H9 (cell line): ENCODE results near the gene ONECUT1. TPM values are rescaled to one million over a fixed set of nuclear protein-coding genes. Genes with fewer than 3 reads are reported as not detected.

Experiments used
- DNase-seq: peaks from one replicate; pipeline ENCODE4 v3.0.0-alpha.2; 2017
- H2AFZ ChIP-seq: one replicate; pipeline ENCODE4 v1.6.1; 2013; ENCODE audit warnings: mild to moderate bottlenecking, low read length, control low read depth, moderate library complexity
- H2AK5ac ChIP-seq: 2 replicates; pipeline ENCODE4 v1.6.1; 2013; ENCODE audit warnings: low read length, control low read depth, mixed read lengths; ENCODE audit not compliant: insufficient read length
- H2BK120ac ChIP-seq: one replicate; pipeline ENCODE4 v1.6.1; 2013; ENCODE audit warnings: low read depth, mild to moderate bottlenecking, low read length, control low read depth, inconsistent platforms; ENCODE audit not compliant: poor library complexity, severe bottlenecking
- H2BK12ac ChIP-seq: 2 replicates; pipeline ENCODE4 v1.6.1; 2013; ENCODE audit warnings: low read length, control low read depth, mixed read lengths, low read depth; ENCODE audit not compliant: insufficient read length
- H2BK15ac ChIP-seq: 2 replicates; pipeline ENCODE4 v1.6.1; 2013; ENCODE audit warnings: low read depth, low read length, control low read depth
- H2BK20ac ChIP-seq: one replicate; pipeline ENCODE4 v1.6.1; 2013; ENCODE audit warnings: low read depth, mild to moderate bottlenecking, low read length, control low read depth, inconsistent platforms; ENCODE audit not compliant: poor library complexity, severe bottlenecking
- H2BK5ac ChIP-seq: 2 replicates; pipeline ENCODE4 v1.6.1; 2013; ENCODE audit warnings: low read length, control low read depth, mixed read lengths; ENCODE audit not compliant: insufficient read length
- H3K14ac ChIP-seq: 2 replicates; pipeline ENCODE4 v1.6.1; 2013; ENCODE audit warnings: low read length, control low read depth; ENCODE audit not compliant: insufficient read depth
- H3K18ac ChIP-seq: 2 replicates; pipeline ENCODE4 v1.6.1; 2013; ENCODE audit warnings: low read depth, mild to moderate bottlenecking, mixed read lengths, low read length, control low read depth; ENCODE audit not compliant: insufficient read length
- H3K23ac ChIP-seq: 2 replicates; pipeline ENCODE4 v1.6.1; 2013; ENCODE audit warnings: low read length, control low read depth, mixed read lengths, low read depth; ENCODE audit not compliant: insufficient read length
- H3K23me2 ChIP-seq: 2 replicates; pipeline ENCODE4 v1.6.1; 2013; ENCODE audit warnings: low read depth, mild to moderate bottlenecking, mixed read lengths, low read length, control low read depth; ENCODE audit not compliant: insufficient read length, poor library complexity, severe bottlenecking
- H3K27ac ChIP-seq: 2 replicates; pipeline ENCODE4 v1.5.1; 2013; ENCODE audit warnings: low read length, control low read depth, mixed read lengths, low read depth; ENCODE audit not compliant: insufficient read length
- H3K27me3 ChIP-seq: 2 replicates; pipeline ENCODE4 v1.6.1; 2013; ENCODE audit warnings: low read length, control low read depth, inconsistent platforms; ENCODE audit not compliant: insufficient read depth
- H3K4ac ChIP-seq: 2 replicates; pipeline ENCODE4 v1.6.1; 2013; ENCODE audit warnings: low read depth, mild to moderate bottlenecking, control low read depth, inconsistent platforms, low read length, moderate library complexity
- H3K4me1 ChIP-seq: 2 replicates; pipeline ENCODE4 v1.6.1; 2013; ENCODE audit warnings: low read length, control low read depth, inconsistent platforms; ENCODE audit not compliant: insufficient read depth
- H3K4me2 ChIP-seq: 2 replicates; pipeline ENCODE4 v1.6.1; 2013; ENCODE audit warnings: low read length, control low read depth, mixed read lengths; ENCODE audit not compliant: insufficient read length, insufficient read depth
- H3K56ac ChIP-seq: 2 replicates; pipeline ENCODE4 v1.6.1; 2013; ENCODE audit warnings: low read depth, mild to moderate bottlenecking, mixed read lengths, low read length, control low read depth; ENCODE audit not compliant: insufficient read length
- H3K79me1 ChIP-seq: 2 replicates; pipeline ENCODE4 v1.6.1; 2013; ENCODE audit warnings: low read depth, mild to moderate bottlenecking, moderate library complexity, low read length, control low read depth, inconsistent platforms; ENCODE audit not compliant: insufficient read depth, poor library complexity, severe bottlenecking
- H3K79me2 ChIP-seq: 2 replicates; pipeline ENCODE4 v1.6.1; 2013; ENCODE audit warnings: low read length, control low read depth, inconsistent platforms; ENCODE audit not compliant: insufficient read depth
- H3K9ac ChIP-seq: 2 replicates; pipeline ENCODE4 v1.6.1; 2013; ENCODE audit warnings: low read length, control low read depth, mixed read lengths; ENCODE audit not compliant: insufficient read length; ENCODE audit errors: extremely low read depth
- H3K9me3 ChIP-seq: one replicate; pipeline ENCODE4 v1.6.1; 2013; ENCODE audit warnings: low read depth, low read length, inconsistent platforms; ENCODE audit not compliant: control insufficient read depth
- H3T11ph ChIP-seq: one replicate; pipeline ENCODE4 v1.6.1; 2013; ENCODE audit warnings: mild to moderate bottlenecking, low read length, control low read depth, inconsistent platforms
- H4K20me1 ChIP-seq: one replicate; pipeline ENCODE4 v1.6.1; 2013; ENCODE audit not compliant: control insufficient read depth, insufficient read length, insufficient read depth
- H4K5ac ChIP-seq: 2 replicates; pipeline ENCODE4 v1.6.1; 2013; ENCODE audit warnings: low read depth, mild to moderate bottlenecking, mixed read lengths, low read length, control low read depth; ENCODE audit not compliant: insufficient read length
- H4K8ac ChIP-seq: replicated peaks from 2 replicates; pipeline ENCODE4 v1.6.1; 2013; ENCODE audit warnings: low read length, control low read depth, mixed read lengths, low read depth; ENCODE audit not compliant: insufficient read length
- H4K91ac ChIP-seq: 2 replicates; pipeline ENCODE4 v1.6.1; 2013; ENCODE audit warnings: low read depth, mild to moderate bottlenecking, moderate library complexity, mixed read lengths, low read length, control low read depth; ENCODE audit not compliant: insufficient read length
- H3K27ac Mint-ChIP-seq, 3 experiments: 2 replicates in 2 of 3; 3 replicates in 1 of 3; pipeline ENCODE4 v1.8.0; 2020 to 2021; ENCODE audit warnings: mixed read lengths in 3 of 3, mild to moderate bottlenecking in 1 of 3, moderate library complexity in 1 of 3
- H3K27me3 Mint-ChIP-seq: 2 replicates; pipeline ENCODE4 v1.8.0; 2021; ENCODE audit warnings: low read depth, mild to moderate bottlenecking, moderate library complexity, mixed read lengths
- H3K36me3 Mint-ChIP-seq, 3 experiments: 2 replicates in 2 of 3; 3 replicates in 1 of 3; pipeline ENCODE4 v1.8.0; 2020 to 2021; ENCODE audit warnings: low read depth in 3 of 3, mixed read lengths in 3 of 3; ENCODE audit not compliant: insufficient read depth in 1 of 3
- H3K4me1 Mint-ChIP-seq, 2 experiments: 2 replicates each; pipeline ENCODE4 v1.8.0; 2020; ENCODE audit warnings: mixed read lengths in 2 of 2
- H3K4me3 Mint-ChIP-seq, 2 experiments: 2 replicates in 1 of 2; 3 replicates in 1 of 2; pipeline ENCODE4 v1.8.0; 2020 to 2021; ENCODE audit warnings: mild to moderate bottlenecking in 2 of 2, mixed read lengths in 2 of 2, moderate library complexity in 1 of 2
- H3K9me3 Mint-ChIP-seq, 2 experiments: 2 replicates in 1 of 2; 3 replicates in 1 of 2; pipeline ENCODE4 v1.8.0; 2020; ENCODE audit warnings: mild to moderate bottlenecking in 2 of 2, mixed read lengths in 2 of 2, moderate library complexity in 1 of 2
- WGBS: extraction: QIAGEN DNeasy Blood & Tissue Kit; methylation state at CpG from one replicate; pipeline ENCODE4 v1.1.7; 2013; ENCODE audit warnings: missing lambda C conversion rate, low lambda C conversion rate, mixed read lengths; ENCODE audit not compliant: insufficient read length; ENCODE audit errors: extremely low coverage; 5-methylcytosine and 5-hydroxymethylcytosine counted together
- total RNA-seq: library from RNA; stranded (reverse); gene quantifications from 2 replicates; pipeline ENCODE4 v1.2.1, GENCODE V29; 2021
- TF ChIP-seq, protein P1 (sequence below): fragments of 200-600 bp; sonication (generic); conservative IDR thresholded peaks from 3 replicates; pipeline ENCODE4 v1.8.0; 2021; ENCODE audit warnings: antibody characterized with exemption, mild to moderate bottlenecking

The ONECUT1 gene
- total RNA-seq, 1 experiment from 2014 or later = 14.1 TPM

DNA sequence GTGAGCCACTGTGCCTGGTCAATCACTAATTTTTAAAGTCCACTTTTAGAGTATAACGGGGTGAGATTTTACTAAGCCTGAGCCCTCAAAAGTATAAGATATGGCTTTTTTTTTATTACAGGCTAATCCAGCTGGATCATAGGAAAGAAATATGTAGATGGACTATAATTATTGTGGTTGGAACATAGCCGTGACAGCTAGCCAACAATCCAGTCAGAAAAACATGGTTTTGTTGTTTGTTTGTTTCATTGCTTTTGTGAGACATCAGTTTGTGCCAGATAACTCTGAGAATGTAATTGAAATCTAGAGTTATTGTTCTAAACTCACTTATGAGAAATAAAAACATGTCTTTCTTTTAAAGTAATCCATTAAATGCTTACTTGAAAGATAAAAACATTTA lies 73.6 kb downstream of the ONECUT1 start:
- Histone ChIP-seq H4K91ac (no peak overlapping the region), H3K27ac (no peak overlapping the region), H3K14ac (no peak overlapping the region), H3K79me1 (no peaks in the 10 kb centered on the region), H4K20me1 (no peaks in the 10 kb centered on the region), H3K4me2 (no peak overlapping the region), H2BK5ac (no peak overlapping the region), H2AK5ac (no peak overlapping the region), H3K23me2 (no peaks in the 10 kb centered on the region), H3K79me2 (no peaks in the 10 kb centered on the region), H3K4me1 (peaks cover 3% of the 10 kb centered on the region; the same call in 1 of the 2 replicates), H2BK12ac (no peak overlapping the region), H3K9me3 (no peaks in the 10 kb centered on the region), H2AFZ (no peak overlapping the region), H3T11ph (no peak overlapping the region), H4K5ac (no peak overlapping the region), H3K27me3 (no peaks in the 10 kb centered on the region), H3K18ac (no peak overlapping the region), H2BK15ac (no peak overlapping the region), H3K56ac (no peak overlapping the region), H2BK120ac (no peak overlapping the region), H3K23ac (no peak overlapping the region), H4K8ac (no peak overlapping the region), H3K9ac (no peak overlapping the region), H2BK20ac (no peak overlapping the region), H3K4ac (no peak overlapping the region)
- Mint-ChIP-seq H3K27ac (no peak overlapping the region), H3K27me3 (no peaks in the 10 kb centered on the region; the same call in 1 of the 2 replicates), H3K4me1 (peaks cover 6 to 12% of the 10 kb centered on the region in 2 experiments; a peak in 3 of 4 replicates), H3K9me3 (no peaks in the 10 kb centered on the region), H3K36me3 (no peaks in the 10 kb centered on the region), H3K4me3 (no peak overlapping the region)
- no peak for DNase-seq
- TF ChIP-seq, protein P1, sequence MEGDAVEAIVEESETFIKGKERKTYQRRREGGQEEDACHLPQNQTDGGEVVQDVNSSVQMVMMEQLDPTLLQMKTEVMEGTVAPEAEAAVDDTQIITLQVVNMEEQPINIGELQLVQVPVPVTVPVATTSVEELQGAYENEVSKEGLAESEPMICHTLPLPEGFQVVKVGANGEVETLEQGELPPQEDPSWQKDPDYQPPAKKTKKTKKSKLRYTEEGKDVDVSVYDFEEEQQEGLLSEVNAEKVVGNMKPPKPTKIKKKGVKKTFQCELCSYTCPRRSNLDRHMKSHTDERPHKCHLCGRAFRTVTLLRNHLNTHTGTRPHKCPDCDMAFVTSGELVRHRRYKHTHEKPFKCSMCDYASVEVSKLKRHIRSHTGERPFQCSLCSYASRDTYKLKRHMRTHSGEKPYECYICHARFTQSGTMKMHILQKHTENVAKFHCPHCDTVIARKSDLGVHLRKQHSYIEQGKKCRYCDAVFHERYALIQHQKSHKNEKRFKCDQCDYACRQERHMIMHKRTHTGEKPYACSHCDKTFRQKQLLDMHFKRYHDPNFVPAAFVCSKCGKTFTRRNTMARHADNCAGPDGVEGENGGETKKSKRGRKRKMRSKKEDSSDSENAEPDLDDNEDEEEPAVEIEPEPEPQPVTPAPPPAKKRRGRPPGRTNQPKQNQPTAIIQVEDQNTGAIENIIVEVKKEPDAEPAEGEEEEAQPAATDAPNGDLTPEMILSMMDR = no peak
- no CpG with 5 or more reads among the region's 2 CpGs for WGBS
